Measurements from ENCODE around the gene USH1G. TPM values are rescaled to one million over a fixed set of nuclear protein-coding genes. Genes with fewer than 3 reads are reported as not detected.
A peak's percentile ranks its signal among the peaks of the same experiment; 100 is the strongest.

The USH1G gene
- total RNA-seq, 2 donors from 2014 or later: not detected

DNA sequence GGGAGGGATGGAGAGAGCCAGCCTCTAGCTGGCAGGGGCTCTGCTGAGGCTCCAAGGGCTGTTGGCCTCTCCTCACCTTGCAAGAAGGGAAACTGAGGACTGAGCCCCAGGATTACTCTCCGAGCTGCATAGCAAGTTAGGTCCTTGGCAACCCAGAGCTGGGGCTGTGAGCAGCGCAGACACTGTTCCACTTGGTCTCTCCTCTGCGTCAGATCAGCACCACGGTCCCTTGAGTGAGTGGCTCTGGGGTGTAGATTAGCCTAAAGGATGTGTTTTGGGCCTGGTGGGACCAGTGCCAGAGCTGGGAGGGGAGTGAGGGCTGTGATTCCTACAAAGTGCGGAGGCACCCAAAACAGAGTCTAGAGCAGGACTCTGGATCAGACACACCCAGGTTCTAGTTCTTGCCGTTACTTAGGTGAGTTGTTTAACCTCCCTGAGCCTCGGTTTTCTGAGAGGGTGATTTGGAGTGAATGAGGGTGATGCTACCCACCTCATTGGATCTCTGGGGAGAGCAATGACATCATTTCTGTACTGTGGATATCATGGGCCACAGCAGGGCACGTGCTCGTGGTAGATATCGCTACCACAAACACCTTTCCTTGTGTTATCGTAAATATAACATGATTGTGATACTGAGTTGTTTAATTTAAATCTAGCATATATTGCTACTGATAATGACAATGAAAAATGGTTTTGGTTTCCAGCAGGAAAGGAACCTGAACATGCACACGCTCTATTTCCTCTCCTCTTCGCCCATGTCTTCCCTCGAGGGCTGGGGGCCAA is 21.5 kb downstream of the USH1G start:
- Mint-ChIP-seq H3K27me3 (peaks cover 34% of the 10 kb centered on the region), H3K4me1 (peaks cover under 1% of the 10 kb centered on the region), H3K4me3 (no peak overlapping the region), H3K27ac (no peak overlapping the region), H3K36me3 (ENCODE audit: low read depth) (peaks cover under 1% of the 10 kb centered on the region)
- DNase-seq (no peak), ATAC-seq (no peak)
- no peaks in the 10 kb centered on the region for H3K9me3 ChIP-seq (ENCODE audit: control insufficient read depth, low read length, poor library complexity, severe bottlenecking)

DNA sequence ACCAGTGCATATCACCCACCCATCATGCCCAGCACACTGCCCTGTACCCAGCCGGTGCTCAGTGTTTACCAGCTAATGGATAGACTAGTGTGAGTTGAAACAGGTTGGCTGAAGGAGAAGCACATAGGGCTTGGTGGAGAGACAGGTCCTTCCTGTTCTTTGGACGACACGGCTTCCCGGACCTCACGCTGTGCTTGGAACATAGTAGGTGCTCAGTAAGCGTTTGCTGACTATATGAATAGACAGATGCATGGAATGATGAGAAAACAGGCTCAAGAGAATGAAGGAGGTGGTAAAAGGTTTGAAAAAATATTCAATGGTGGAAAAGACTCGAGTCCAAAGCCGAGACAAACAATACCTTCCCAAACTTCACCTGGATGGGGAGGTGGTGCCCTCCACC is 22.8 kb downstream of the USH1G start:
- peaks cover 46% of the 10 kb centered on the region for H3K27me3 Mint-ChIP-seq
- H3K9me3 ChIP-seq (ENCODE audit: control insufficient read depth, low read length, poor library complexity, severe bottlenecking): no peaks in the 10 kb centered on the region
- DNase-seq (no peak), ATAC-seq (no peak)
- H3K4me1 Mint-ChIP-seq: peaks cover 4% of the 10 kb centered on the region
- H3K27ac Mint-ChIP-seq: no peak overlapping the region
- peaks cover 4% of the 10 kb centered on the region for H3K36me3 Mint-ChIP-seq (ENCODE audit: low read depth)
- no peak overlapping the region for H3K4me3 Mint-ChIP-seq

GRCh38 chr17:74898376-74898946 is 24.6 kb downstream of the USH1G start:
- Mint-ChIP-seq H3K4me3 (no peak overlapping the region), H3K27me3 (peaks cover 57% of the 10 kb centered on the region), H3K36me3 (ENCODE audit: low read depth) (peaks cover 6% of the 10 kb centered on the region)

DNA sequence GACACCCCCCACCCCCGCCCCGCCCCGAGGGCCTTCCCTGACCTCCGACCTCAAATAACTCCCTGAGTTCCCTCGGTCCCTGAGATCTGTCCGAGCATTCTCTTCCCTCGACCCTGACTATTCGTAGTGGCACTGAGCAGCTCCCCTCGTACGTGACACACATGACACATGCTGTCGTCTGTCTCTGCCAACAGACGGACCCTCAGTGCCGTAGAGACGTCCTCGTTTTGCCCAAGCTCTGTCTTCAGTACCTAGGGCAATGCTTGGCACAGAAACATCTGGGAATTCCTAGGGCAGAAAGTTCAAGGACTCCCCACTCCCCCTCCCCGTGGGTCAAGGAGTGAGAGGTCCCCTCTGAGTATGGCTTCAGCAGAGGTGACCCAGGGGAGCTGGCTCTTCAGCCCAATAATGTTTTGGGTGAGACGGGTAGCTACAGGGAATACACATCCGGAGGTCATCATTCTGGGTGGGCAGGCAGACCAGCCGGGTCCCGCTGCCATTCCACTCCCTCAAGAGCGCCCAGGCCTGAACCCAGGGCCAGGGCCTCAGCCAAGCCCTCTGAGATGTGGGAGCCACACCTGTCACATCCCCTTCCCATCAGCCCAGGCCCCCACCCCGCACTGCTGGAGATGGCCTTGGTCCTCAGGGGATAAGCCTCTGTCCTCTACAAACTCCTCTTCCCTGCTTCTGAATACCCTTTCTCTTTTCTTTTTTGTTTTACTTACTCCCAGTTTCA is 29.0 kb downstream of the USH1G start:
- Mint-ChIP-seq H3K36me3 (ENCODE audit: low read depth) (peaks cover 8% of the 10 kb centered on the region), H3K4me3 (peak overlapping the region; percentile 84), H3K27me3 (peaks cover 32% of the 10 kb centered on the region), H3K4me1 (peaks cover 8% of the 10 kb centered on the region), H3K27ac (no peak overlapping the region)
- no peak for DNase-seq
- no peaks in the 10 kb centered on the region for H3K9me3 ChIP-seq (ENCODE audit: control insufficient read depth, low read length, poor library complexity, severe bottlenecking)
- ATAC-seq: no peak

More at GRCh38 chr17:74898376-74898946, 24.6 kb downstream of the USH1G start:
- ATAC-seq (no peak), DNase-seq (no peak)
- Mint-ChIP-seq H3K4me1 (peaks cover 6% of the 10 kb centered on the region), H3K27ac (no peak overlapping the region)
- no peaks in the 10 kb centered on the region for H3K9me3 ChIP-seq (ENCODE audit: control insufficient read depth, low read length, poor library complexity, severe bottlenecking)

GRCh38 chr17:74892974-74893911 is 29.8 kb downstream of the USH1G start, which contains the start of gene FADS6:
FADS6 (minus strand) TSS chr17:74893633; CDS start chr17:74893595, 38 bp downstream.
- H3K9me3 ChIP-seq (ENCODE audit: control insufficient read depth, low read length, poor library complexity, severe bottlenecking): no peaks in the 10 kb centered on the region
- peaks cover 8% of the 10 kb centered on the region for H3K36me3 Mint-ChIP-seq (ENCODE audit: low read depth)
- peak; percentile 66 for ATAC-seq
- peaks cover 8% of the 10 kb centered on the region for H3K4me1 Mint-ChIP-seq
- H3K4me3 Mint-ChIP-seq: peak within 1 kb of the TSS; percentile 84
- H3K27me3 Mint-ChIP-seq: peaks cover 32% of the 10 kb centered on the region
- DNase-seq: no peak
- H3K27ac Mint-ChIP-seq: no peak within 1 kb of the TSS

- DNase-seq (no peak), ATAC-seq (no peak)
- peaks cover 8% of the 10 kb centered on the region for H3K36me3 Mint-ChIP-seq (ENCODE audit: low read depth)
- H3K4me3 Mint-ChIP-seq: peak overlapping the region; percentile 71
- no peak overlapping the region for H3K27ac Mint-ChIP-seq
- peaks cover 33% of the 10 kb centered on the region for H3K27me3 Mint-ChIP-seq
- H3K4me1 Mint-ChIP-seq: peaks cover 8% of the 10 kb centered on the region
- H3K9me3 ChIP-seq (ENCODE audit: control insufficient read depth, low read length, poor library complexity, severe bottlenecking): no peaks in the 10 kb centered on the region
Observed at GRCh38 chr17:74892013-74892841, 30.8 kb downstream of the USH1G start.

GRCh38 chr17:74890554-74890953 is 32.5 kb downstream of the USH1G start:
- Mint-ChIP-seq H3K27me3 (peaks cover 31% of the 10 kb centered on the region), H3K4me3 (no peak overlapping the region), H3K36me3 (ENCODE audit: low read depth) (peaks cover 6% of the 10 kb centered on the region), H3K27ac (no peak overlapping the region), H3K4me1 (peaks cover 4% of the 10 kb centered on the region)
- ATAC-seq: no peak
- H3K9me3 ChIP-seq (ENCODE audit: control insufficient read depth, low read length, poor library complexity, severe bottlenecking): no peaks in the 10 kb centered on the region
- DNase-seq: no peak

- ATAC-seq (no peak), DNase-seq (no peak)
- Mint-ChIP-seq H3K27ac (no peak overlapping the region), H3K4me3 (no peak overlapping the region), H3K36me3 (ENCODE audit: low read depth) (peaks cover 6% of the 10 kb centered on the region), H3K27me3 (peaks cover 32% of the 10 kb centered on the region), H3K4me1 (peaks cover 2% of the 10 kb centered on the region)
- H3K9me3 ChIP-seq (ENCODE audit: control insufficient read depth, low read length, poor library complexity, severe bottlenecking): no peaks in the 10 kb centered on the region
Observed at GRCh38 chr17:74888469-74888868, 34.6 kb downstream of the USH1G start.

GRCh38 chr17:74883241-74883745 is 39.8 kb downstream of the USH1G start:
- H3K9me3 ChIP-seq (ENCODE audit: control insufficient read depth, low read length, poor library complexity, severe bottlenecking): no peaks in the 10 kb centered on the region
- Mint-ChIP-seq H3K4me3 (no peak overlapping the region), H3K27ac (no peak overlapping the region), H3K27me3 (peaks cover 43% of the 10 kb centered on the region), H3K36me3 (ENCODE audit: low read depth) (peaks cover 3% of the 10 kb centered on the region), H3K4me1 (no peaks in the 10 kb centered on the region)
- ATAC-seq (no peak), DNase-seq (no peak)

GRCh38 chr17:74882517-74883240 is 40.4 kb downstream of the USH1G start:
- no peaks in the 10 kb centered on the region for H3K9me3 ChIP-seq (ENCODE audit: control insufficient read depth, low read length, poor library complexity, severe bottlenecking)
- no peak for DNase-seq
- peaks cover 43% of the 10 kb centered on the region for H3K27me3 Mint-ChIP-seq
- H3K36me3 Mint-ChIP-seq (ENCODE audit: low read depth): peaks cover 3% of the 10 kb centered on the region
- ATAC-seq: no peak
- no peak overlapping the region for H3K4me3 Mint-ChIP-seq
- H3K27ac Mint-ChIP-seq: no peak overlapping the region
- no peaks in the 10 kb centered on the region for H3K4me1 Mint-ChIP-seq

GRCh38 chr17:74881073-74881472 is 42.0 kb downstream of the USH1G start:
- Mint-ChIP-seq H3K36me3 (ENCODE audit: low read depth) (peaks cover 3% of the 10 kb centered on the region), H3K4me1 (no peaks in the 10 kb centered on the region), H3K27ac (no peak overlapping the region), H3K27me3 (peaks cover 32% of the 10 kb centered on the region), H3K4me3 (no peak overlapping the region)
- ATAC-seq (no peak), DNase-seq (no peak)
- no peaks in the 10 kb centered on the region for H3K9me3 ChIP-seq (ENCODE audit: control insufficient read depth, low read length, poor library complexity, severe bottlenecking)

All from T-helper 17 cell (primary cell).